H9 (cell line): Measurements from ENCODE around the gene SPINK7. TPM values are rescaled to one million over a fixed set of nuclear protein-coding genes. Genes with fewer than 3 reads are reported as not detected.
A peak's percentile ranks its signal among the peaks of the same experiment; 100 is the strongest.

Experiments used
- DNase-seq: peaks from one replicate; pipeline ENCODE4 v3.0.0-alpha.2; 2017
- H2AFZ ChIP-seq: one replicate; pipeline ENCODE4 v1.6.1; 2013; ENCODE audit warnings: mild to moderate bottlenecking, low read length, control low read depth, moderate library complexity
- H2AK5ac ChIP-seq: 2 replicates; pipeline ENCODE4 v1.6.1; 2013; ENCODE audit warnings: low read length, control low read depth, mixed read lengths; ENCODE audit not compliant: insufficient read length
- H2BK120ac ChIP-seq: one replicate; pipeline ENCODE4 v1.6.1; 2013; ENCODE audit warnings: low read depth, mild to moderate bottlenecking, low read length, control low read depth, inconsistent platforms; ENCODE audit not compliant: poor library complexity, severe bottlenecking
- H2BK12ac ChIP-seq: 2 replicates; pipeline ENCODE4 v1.6.1; 2013; ENCODE audit warnings: low read length, control low read depth, mixed read lengths, low read depth; ENCODE audit not compliant: insufficient read length
- H2BK15ac ChIP-seq: 2 replicates; pipeline ENCODE4 v1.6.1; 2013; ENCODE audit warnings: low read depth, low read length, control low read depth
- H2BK20ac ChIP-seq: one replicate; pipeline ENCODE4 v1.6.1; 2013; ENCODE audit warnings: low read depth, mild to moderate bottlenecking, low read length, control low read depth, inconsistent platforms; ENCODE audit not compliant: poor library complexity, severe bottlenecking
- H2BK5ac ChIP-seq: 2 replicates; pipeline ENCODE4 v1.6.1; 2013; ENCODE audit warnings: low read length, control low read depth, mixed read lengths; ENCODE audit not compliant: insufficient read length
- H3K14ac ChIP-seq: 2 replicates; pipeline ENCODE4 v1.6.1; 2013; ENCODE audit warnings: low read length, control low read depth; ENCODE audit not compliant: insufficient read depth
- H3K18ac ChIP-seq: 2 replicates; pipeline ENCODE4 v1.6.1; 2013; ENCODE audit warnings: low read depth, mild to moderate bottlenecking, mixed read lengths, low read length, control low read depth; ENCODE audit not compliant: insufficient read length
- H3K23ac ChIP-seq: 2 replicates; pipeline ENCODE4 v1.6.1; 2013; ENCODE audit warnings: low read length, control low read depth, mixed read lengths, low read depth; ENCODE audit not compliant: insufficient read length
- H3K23me2 ChIP-seq: 2 replicates; pipeline ENCODE4 v1.6.1; 2013; ENCODE audit warnings: low read depth, mild to moderate bottlenecking, mixed read lengths, low read length, control low read depth; ENCODE audit not compliant: insufficient read length, poor library complexity, severe bottlenecking
- H3K27ac ChIP-seq: 2 replicates; pipeline ENCODE4 v1.5.1; 2013; ENCODE audit warnings: low read length, control low read depth, mixed read lengths, low read depth; ENCODE audit not compliant: insufficient read length
- H3K27me3 ChIP-seq: 2 replicates; pipeline ENCODE4 v1.6.1; 2013; ENCODE audit warnings: low read length, control low read depth, inconsistent platforms; ENCODE audit not compliant: insufficient read depth
- H3K4ac ChIP-seq: 2 replicates; pipeline ENCODE4 v1.6.1; 2013; ENCODE audit warnings: low read depth, mild to moderate bottlenecking, control low read depth, inconsistent platforms, low read length, moderate library complexity
- H3K4me1 ChIP-seq: 2 replicates; pipeline ENCODE4 v1.6.1; 2013; ENCODE audit warnings: low read length, control low read depth, inconsistent platforms; ENCODE audit not compliant: insufficient read depth
- H3K4me2 ChIP-seq: 2 replicates; pipeline ENCODE4 v1.6.1; 2013; ENCODE audit warnings: low read length, control low read depth, mixed read lengths; ENCODE audit not compliant: insufficient read length, insufficient read depth
- H3K56ac ChIP-seq: 2 replicates; pipeline ENCODE4 v1.6.1; 2013; ENCODE audit warnings: low read depth, mild to moderate bottlenecking, mixed read lengths, low read length, control low read depth; ENCODE audit not compliant: insufficient read length
- H3K79me1 ChIP-seq: 2 replicates; pipeline ENCODE4 v1.6.1; 2013; ENCODE audit warnings: low read depth, mild to moderate bottlenecking, moderate library complexity, low read length, control low read depth, inconsistent platforms; ENCODE audit not compliant: insufficient read depth, poor library complexity, severe bottlenecking
- H3K79me2 ChIP-seq: 2 replicates; pipeline ENCODE4 v1.6.1; 2013; ENCODE audit warnings: low read length, control low read depth, inconsistent platforms; ENCODE audit not compliant: insufficient read depth
- H3K9ac ChIP-seq: 2 replicates; pipeline ENCODE4 v1.6.1; 2013; ENCODE audit warnings: low read length, control low read depth, mixed read lengths; ENCODE audit not compliant: insufficient read length; ENCODE audit errors: extremely low read depth
- H3K9me3 ChIP-seq: one replicate; pipeline ENCODE4 v1.6.1; 2013; ENCODE audit warnings: low read depth, low read length, inconsistent platforms; ENCODE audit not compliant: control insufficient read depth
- H3T11ph ChIP-seq: one replicate; pipeline ENCODE4 v1.6.1; 2013; ENCODE audit warnings: mild to moderate bottlenecking, low read length, control low read depth, inconsistent platforms
- H4K20me1 ChIP-seq: one replicate; pipeline ENCODE4 v1.6.1; 2013; ENCODE audit not compliant: control insufficient read depth, insufficient read length, insufficient read depth
- H4K5ac ChIP-seq: 2 replicates; pipeline ENCODE4 v1.6.1; 2013; ENCODE audit warnings: low read depth, mild to moderate bottlenecking, mixed read lengths, low read length, control low read depth; ENCODE audit not compliant: insufficient read length
- H4K8ac ChIP-seq: replicated peaks from 2 replicates; pipeline ENCODE4 v1.6.1; 2013; ENCODE audit warnings: low read length, control low read depth, mixed read lengths, low read depth; ENCODE audit not compliant: insufficient read length
- H4K91ac ChIP-seq: 2 replicates; pipeline ENCODE4 v1.6.1; 2013; ENCODE audit warnings: low read depth, mild to moderate bottlenecking, moderate library complexity, mixed read lengths, low read length, control low read depth; ENCODE audit not compliant: insufficient read length
- H3K27ac Mint-ChIP-seq, 3 experiments: 2 replicates in 2 of 3; 3 replicates in 1 of 3; pipeline ENCODE4 v1.8.0; 2020 to 2021; ENCODE audit warnings: mixed read lengths in 3 of 3, mild to moderate bottlenecking in 1 of 3, moderate library complexity in 1 of 3
- H3K27me3 Mint-ChIP-seq: 2 replicates; pipeline ENCODE4 v1.8.0; 2021; ENCODE audit warnings: low read depth, mild to moderate bottlenecking, moderate library complexity, mixed read lengths
- H3K36me3 Mint-ChIP-seq, 3 experiments: 2 replicates in 2 of 3; 3 replicates in 1 of 3; pipeline ENCODE4 v1.8.0; 2020 to 2021; ENCODE audit warnings: low read depth in 3 of 3, mixed read lengths in 3 of 3; ENCODE audit not compliant: insufficient read depth in 1 of 3
- H3K4me1 Mint-ChIP-seq, 2 experiments: 2 replicates each; pipeline ENCODE4 v1.8.0; 2020; ENCODE audit warnings: mixed read lengths in 2 of 2
- H3K4me3 Mint-ChIP-seq, 2 experiments: 2 replicates in 1 of 2; 3 replicates in 1 of 2; pipeline ENCODE4 v1.8.0; 2020 to 2021; ENCODE audit warnings: mild to moderate bottlenecking in 2 of 2, mixed read lengths in 2 of 2, moderate library complexity in 1 of 2
- H3K9me3 Mint-ChIP-seq, 2 experiments: 2 replicates in 1 of 2; 3 replicates in 1 of 2; pipeline ENCODE4 v1.8.0; 2020; ENCODE audit warnings: mild to moderate bottlenecking in 2 of 2, mixed read lengths in 2 of 2, moderate library complexity in 1 of 2
- WGBS: extraction: QIAGEN DNeasy Blood & Tissue Kit; methylation state at CpG from one replicate; pipeline ENCODE4 v1.1.7; 2013; ENCODE audit warnings: missing lambda C conversion rate, low lambda C conversion rate, mixed read lengths; ENCODE audit not compliant: insufficient read length; ENCODE audit errors: extremely low coverage; 5-methylcytosine and 5-hydroxymethylcytosine counted together
- total RNA-seq: library from RNA; stranded (reverse); gene quantifications from 2 replicates; pipeline ENCODE4 v1.2.1, GENCODE V29; 2021
- TF ChIP-seq, protein P1 (sequence below): fragments of 200-600 bp; sonication (generic); conservative IDR thresholded peaks from 3 replicates; pipeline ENCODE4 v1.8.0; 2021; ENCODE audit warnings: antibody characterized with exemption, mild to moderate bottlenecking

Gene SPINK7
- total RNA-seq, 1 experiment from 2014 or later, result not detected

DNA sequence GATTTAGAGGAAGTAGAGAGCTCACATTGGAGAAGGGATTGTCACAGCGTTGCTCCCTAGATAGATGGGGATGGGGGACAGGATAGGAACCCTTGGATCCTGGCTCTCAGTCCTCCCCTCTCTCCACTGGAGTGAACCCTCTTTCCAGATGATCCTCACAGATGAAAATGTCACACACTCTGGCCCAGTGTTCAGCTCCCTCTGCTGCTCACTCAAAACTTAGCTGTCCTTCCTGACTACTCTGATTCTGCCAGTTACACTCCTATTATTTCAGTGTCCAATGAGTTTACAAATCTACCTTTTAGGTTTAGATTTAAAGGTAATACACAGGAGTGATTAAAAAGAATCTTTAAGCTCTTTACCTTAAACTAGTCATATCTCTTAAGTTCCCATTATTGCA, 5.8 kb upstream of the SPINK7 start:
- no peaks in the 10 kb centered on the region for H4K20me1 ChIP-seq
- H3K4me3 Mint-ChIP-seq, result no peak overlapping the region
- no peak overlapping the region for H4K8ac ChIP-seq
- H3K4ac ChIP-seq, result no peak overlapping the region
- no peak overlapping the region for H2BK15ac ChIP-seq
- H2AFZ ChIP-seq, result no peak overlapping the region
- no peaks in the 10 kb centered on the region for H3K4me1 ChIP-seq
- H3K27ac ChIP-seq, result no peak overlapping the region
- H3T11ph ChIP-seq, result no peak overlapping the region
- H2BK5ac ChIP-seq, result no peak overlapping the region
- H3K14ac ChIP-seq, result no peak overlapping the region
- H3K9me3 Mint-ChIP-seq, result peaks cover 4 to 16% of the 10 kb centered on the region in 2 experiments
- DNase-seq, result no peak
- no CpG with 5 or more reads among the region's 1 CpG for WGBS
- H2AK5ac ChIP-seq, result no peak overlapping the region
- H3K79me2 ChIP-seq, result no peaks in the 10 kb centered on the region
- H3K9ac ChIP-seq, result no peak overlapping the region
- H3K4me2 ChIP-seq, result no peak overlapping the region
- peaks cover 2 to 3% of the 10 kb centered on the region in 2 experiments; a peak in 1 of 4 replicates for H3K4me1 Mint-ChIP-seq
- H3K56ac ChIP-seq, result no peak overlapping the region
- H3K18ac ChIP-seq, result no peak overlapping the region
- H3K79me1 ChIP-seq, result no peaks in the 10 kb centered on the region
- H4K5ac ChIP-seq, result no peak overlapping the region
- no peak overlapping the region for H4K91ac ChIP-seq
- no peaks in the 10 kb centered on the region for H3K27me3 ChIP-seq
- H2BK20ac ChIP-seq, result no peak overlapping the region
- TF ChIP-seq, protein P1, sequence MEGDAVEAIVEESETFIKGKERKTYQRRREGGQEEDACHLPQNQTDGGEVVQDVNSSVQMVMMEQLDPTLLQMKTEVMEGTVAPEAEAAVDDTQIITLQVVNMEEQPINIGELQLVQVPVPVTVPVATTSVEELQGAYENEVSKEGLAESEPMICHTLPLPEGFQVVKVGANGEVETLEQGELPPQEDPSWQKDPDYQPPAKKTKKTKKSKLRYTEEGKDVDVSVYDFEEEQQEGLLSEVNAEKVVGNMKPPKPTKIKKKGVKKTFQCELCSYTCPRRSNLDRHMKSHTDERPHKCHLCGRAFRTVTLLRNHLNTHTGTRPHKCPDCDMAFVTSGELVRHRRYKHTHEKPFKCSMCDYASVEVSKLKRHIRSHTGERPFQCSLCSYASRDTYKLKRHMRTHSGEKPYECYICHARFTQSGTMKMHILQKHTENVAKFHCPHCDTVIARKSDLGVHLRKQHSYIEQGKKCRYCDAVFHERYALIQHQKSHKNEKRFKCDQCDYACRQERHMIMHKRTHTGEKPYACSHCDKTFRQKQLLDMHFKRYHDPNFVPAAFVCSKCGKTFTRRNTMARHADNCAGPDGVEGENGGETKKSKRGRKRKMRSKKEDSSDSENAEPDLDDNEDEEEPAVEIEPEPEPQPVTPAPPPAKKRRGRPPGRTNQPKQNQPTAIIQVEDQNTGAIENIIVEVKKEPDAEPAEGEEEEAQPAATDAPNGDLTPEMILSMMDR, result 0 out of 3 replicates have a peak, but pooled peaks have one; percentile 11
- no peaks in the 10 kb centered on the region for H3K9me3 ChIP-seq
- no peaks in the 10 kb centered on the region for H3K23me2 ChIP-seq
- H3K27me3 Mint-ChIP-seq, result peaks cover 8% of the 10 kb centered on the region
- peaks cover 0 to 2% (median 0%) of the 10 kb centered on the region in 3 experiments; a peak in 2 of 7 replicates for H3K36me3 Mint-ChIP-seq
- no peak overlapping the region; a peak in 1 of 7 replicates for H3K27ac Mint-ChIP-seq
- no peak overlapping the region for H3K23ac ChIP-seq
- no peak overlapping the region for H2BK12ac ChIP-seq
- H2BK120ac ChIP-seq, result no peak overlapping the region
